Measurements from ENCODE around the gene NUP93.

NUP93 gene

DNA sequence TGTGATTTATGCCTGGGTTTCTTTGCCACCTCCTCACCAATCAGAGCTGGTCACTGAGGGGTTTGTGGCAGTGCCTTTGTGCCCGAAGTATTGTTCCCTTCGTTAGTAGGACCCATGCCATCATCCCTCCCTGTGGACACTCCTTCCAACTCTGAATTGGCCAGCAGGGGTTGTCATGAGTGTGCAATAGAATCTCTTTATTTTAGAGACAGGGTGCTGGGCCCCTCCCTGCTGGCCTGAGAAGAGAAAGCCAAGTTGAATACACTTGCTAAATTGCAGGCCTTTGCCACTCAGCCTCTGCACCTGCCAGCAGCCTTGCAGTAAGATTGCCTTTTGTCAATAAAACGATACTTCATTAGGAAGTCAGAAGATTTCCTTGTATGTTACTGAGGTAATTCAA, 94.4 kb downstream of the NUP93 start:
- peak; percentile 5 for DNase-seq

DNA sequence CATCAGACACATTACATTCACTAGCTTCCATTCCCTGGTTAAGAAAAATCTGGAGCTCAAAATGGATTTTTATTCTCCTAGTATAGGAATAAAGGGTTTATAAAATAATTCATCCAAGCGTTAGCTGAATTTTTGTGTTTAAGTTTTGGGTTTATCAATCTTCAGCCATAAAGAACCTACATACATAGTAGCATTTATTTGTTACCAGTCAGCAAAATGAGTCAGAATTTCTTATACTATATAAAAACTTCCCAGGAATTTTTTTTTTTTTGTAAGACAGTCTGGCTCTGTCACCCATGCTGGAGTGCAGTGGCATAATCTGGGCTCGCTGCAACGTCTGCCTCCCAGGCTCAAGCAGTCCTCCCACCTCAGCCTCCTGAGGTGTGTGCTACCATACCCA, 94.9 kb downstream of the NUP93 start:
- DNase-seq = no peak

DNA sequence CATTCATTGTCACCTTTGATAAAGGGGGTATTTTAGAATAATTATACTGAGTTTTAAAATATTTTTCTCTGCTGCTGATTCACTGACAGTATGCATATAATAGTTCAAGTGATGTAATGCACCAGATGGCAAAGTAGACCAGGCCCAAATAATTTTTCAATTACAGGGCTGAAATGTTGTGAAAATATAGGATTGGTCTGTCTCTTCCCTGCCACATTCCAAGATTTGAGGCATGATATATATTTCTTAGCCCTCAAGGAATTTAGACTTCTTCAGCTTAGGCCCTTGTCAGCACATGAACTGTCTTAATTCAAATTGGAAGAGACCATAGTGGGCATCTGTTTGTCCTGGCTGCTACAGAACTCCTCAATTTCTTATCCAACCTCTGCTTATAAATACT, 95.9 kb downstream of the NUP93 start:
- no peak for DNase-seq

DNA sequence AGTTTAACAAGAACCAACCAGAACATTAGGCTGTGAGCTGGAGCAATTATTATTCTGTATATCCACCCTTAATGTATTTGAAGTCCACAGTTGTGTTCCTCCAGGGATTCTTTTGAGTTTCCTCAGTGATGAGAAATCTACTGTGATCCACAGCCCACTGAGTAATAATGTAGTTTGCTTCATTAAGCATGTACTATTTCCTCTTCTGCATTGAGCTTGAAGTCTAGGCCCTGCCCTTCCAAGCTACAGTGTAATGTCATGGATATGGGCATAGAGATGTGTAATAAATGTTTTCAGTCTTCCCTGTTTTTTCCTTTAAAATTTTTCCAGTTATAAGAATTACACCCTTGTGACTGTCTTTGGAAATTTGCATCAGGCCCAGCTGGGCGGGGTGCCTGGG, 98.7 kb downstream of the NUP93 start:
- DNase-seq = no peak

DNA sequence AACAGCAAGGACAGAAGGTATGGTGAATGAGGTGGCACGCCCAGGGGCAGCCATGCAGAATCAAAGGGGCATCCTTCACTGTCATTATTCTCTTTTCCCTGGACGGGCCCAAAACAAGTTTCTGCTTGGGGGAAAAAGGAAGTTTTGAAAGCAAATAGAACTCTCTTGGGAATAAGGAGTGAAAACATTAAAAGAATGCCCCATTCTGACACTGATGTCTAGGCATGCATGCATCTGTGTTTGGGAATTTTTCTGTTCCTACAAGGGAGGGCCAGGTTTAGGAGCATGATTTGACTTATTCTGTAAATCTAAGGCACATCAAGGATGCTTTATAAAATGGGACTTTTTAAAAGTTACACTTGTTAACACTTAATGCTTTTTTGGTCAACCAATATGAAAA, 100.7 kb downstream of the NUP93 start:
- DNase-seq = no peak

DNA sequence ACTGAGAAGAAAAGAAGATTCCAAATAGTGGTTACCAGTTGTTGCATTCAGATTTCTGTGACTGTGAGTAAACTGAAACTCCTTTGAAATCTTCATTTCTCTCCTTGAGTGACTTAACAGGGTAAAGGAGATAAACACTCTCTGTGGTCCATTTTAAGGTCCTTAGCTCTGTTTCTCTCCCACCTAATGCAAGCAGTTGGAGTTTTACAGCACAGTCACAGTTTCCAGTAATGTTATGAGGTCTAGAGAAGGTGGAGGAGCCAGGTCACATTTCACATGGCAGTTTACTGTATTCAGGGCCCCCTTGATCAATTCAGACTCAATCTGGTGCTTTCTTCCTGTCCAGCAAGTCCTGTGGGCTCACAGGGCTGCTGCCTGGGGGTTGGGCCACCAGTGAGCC, 102.8 kb downstream of the NUP93 start:
- DNase-seq = no peak

DNA sequence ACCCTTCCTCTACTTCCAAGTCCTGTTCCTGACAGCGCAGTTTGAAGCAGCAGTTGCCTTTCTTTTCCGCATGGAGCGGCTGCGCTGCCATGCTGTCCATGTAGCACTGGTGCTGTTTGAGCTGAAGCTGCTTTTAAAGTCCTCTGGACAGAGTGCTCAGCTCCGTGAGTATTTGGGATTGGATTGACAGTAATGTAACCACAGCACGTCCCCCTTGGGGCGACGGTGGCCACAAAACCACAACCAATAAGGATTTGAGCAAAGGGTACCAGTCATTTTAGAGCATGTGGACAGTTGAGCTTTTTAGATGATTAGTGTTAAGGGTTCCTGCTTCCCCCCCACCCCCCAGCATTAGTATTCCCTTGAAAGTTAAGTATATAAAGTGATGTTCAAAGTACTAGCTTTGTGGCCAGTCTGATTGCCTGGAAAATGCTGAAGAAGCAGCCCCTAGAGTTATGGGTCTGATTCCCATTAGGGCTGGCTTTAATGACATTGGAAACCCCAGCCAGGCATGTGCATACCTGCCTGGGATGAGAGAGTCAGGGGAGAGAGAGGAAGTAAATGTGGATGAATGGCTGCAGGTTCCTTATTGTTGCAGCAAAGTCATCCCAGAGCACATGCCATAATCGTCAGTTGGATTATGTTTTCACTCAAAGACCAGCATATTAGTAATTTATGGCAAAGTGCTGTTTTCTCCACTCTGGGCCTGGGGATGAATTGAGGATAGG, 103.5 kb downstream of the NUP93 start:
- no peak for DNase-seq

DNA sequence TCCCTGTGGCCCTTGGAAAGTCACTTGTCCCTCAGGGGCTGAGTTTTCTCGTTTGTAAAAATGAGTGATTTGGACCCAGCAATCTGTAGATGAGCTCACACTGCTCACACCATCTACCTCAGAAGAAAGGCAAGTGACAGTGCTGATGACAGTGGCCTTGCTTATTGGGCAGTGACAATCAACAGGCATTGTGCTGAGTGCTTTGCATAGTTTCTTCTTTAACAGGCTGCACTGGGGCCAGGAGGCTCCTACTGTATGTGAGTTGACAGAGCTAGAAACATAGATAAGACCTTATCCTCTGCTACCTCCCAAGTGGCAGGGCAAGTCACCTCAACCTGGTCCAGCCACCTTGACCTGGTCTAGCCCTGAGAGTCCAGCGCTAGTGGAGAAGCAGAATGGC, 105.4 kb downstream of the NUP93 start:
- no peak for DNase-seq

DNA sequence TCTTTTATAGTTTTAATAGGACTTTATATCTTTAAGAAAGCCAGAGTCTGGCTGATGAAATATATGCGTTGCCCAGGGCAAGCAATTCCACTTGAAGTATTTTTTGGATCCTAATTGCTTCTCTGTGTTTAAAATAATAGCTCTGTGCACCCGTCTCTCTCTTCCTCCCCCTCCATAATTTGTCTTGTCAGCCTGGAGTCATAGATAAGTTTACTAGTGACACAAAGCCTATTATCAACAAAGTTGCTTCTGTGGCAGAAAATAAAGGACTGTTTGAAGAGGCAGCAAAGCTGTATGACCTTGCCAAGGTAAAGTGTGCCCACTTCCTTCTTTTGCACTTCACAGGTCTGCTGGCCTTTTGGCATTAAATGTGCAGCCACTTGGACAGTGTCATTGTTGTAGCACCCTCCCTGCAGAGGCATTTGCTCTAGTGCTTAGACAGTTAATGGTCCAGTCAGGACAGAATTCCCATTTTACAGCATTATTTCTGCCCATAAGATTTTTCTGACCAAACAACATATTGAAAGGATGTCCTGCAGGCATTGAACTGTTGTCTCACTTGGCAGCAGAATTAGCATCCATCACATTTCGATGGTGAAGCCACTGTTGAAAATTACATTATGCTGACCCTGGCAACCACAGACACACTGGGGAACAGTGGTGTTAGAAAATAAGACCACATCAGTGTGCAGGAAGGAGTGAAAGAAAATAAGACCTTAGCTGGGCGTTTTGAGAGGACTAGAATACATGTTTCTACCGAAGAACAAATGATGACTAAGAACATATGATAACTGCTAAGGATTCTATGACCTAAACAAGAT, 106.7 kb downstream of the NUP93 start:
- DNase-seq = no peak

DNA sequence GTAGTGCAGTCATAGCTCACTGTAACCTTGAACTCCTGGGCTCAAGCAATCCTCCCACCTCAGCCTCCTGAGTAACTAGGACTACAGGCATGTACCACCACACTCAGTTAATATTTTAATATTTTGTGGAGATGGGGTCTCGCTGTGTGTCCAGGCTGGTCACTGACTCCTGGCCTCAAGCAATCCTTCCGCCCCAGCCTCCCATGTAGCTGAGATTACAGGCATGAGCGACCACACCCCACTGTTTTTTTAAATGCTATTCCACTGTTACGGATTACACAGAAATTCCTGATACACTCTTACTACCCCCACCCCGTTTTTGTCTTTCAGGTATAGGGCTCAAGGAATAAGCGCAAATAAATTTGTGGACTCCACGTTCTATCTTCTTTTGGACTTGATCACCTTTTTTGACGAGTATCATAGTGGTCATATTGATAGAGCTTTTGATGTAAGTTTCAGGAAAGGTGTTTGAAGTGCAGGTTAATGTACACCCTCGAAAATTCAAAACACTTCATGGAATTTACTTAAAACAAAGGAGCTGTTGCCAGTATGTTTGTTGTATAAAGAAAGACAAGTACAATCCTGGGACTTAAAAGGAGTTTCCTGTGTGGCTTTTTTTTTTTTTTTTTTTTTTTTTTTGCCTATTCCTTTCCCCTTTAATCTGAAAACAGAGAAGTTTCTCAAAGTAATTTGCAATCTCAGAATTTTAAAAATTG, 108.9 kb downstream of the NUP93 start:
- no peak for DNase-seq

DNA sequence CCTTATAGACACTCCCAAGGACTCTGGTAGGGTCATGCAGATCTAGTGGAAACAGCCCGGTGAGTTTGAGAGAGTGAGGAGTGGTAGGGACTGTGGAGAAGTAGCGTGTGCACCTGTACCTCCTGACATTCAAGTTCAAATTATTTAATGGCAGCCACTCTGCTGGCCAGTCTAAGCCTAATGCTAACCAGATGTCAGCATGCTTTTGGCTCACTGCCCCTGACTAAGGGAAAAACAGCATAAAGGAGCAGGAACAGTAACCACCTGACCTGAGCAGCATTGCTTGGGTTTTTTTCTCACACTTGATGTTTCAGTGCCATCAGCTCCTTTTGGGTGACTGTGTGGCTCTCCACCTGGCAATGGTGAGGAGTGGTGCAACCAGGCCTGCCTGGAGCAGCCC, 111.3 kb downstream of the NUP93 start:
- DNase-seq = no peak

DNA sequence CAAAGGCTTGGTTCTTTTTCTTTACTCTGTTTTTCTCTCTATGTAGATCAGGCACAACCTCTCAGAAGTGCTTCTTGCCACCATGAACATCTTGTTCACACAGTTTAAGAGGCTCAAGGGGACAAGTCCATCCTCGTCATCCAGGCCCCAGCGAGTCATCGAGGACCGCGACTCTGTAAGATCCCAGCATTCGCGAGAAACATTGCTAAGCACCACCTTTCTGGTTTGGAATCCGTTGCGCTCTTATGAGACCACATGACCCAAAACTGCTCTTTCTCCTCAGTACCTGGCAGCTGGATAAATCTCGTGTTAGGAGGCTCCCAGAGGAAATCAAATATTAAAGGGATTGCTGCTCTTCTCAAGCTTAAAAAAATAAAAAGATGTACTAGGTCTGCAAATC, 111.7 kb downstream of the NUP93 start:
- DNase-seq = no peak

DNA sequence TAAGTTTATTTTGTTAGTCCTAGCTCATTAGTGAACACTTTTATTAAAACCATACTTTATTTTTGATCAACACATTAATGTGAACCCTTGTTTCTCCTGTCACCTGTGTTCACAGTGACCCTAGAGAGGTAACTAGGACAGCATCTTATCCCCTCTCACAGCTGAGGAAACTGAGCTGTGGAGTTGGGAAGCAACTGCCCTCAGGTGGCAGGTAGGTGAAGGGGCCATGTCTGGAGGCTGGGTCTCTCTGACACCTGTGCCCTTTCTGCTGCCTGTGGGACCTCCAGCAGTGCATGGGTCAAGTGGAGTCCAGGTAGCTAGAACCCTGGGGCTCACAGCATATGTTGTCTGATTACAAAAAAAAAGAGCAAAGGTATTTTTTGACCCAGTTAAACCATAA, 112.2 kb downstream of the NUP93 start:
- no peak for DNase-seq

DNA sequence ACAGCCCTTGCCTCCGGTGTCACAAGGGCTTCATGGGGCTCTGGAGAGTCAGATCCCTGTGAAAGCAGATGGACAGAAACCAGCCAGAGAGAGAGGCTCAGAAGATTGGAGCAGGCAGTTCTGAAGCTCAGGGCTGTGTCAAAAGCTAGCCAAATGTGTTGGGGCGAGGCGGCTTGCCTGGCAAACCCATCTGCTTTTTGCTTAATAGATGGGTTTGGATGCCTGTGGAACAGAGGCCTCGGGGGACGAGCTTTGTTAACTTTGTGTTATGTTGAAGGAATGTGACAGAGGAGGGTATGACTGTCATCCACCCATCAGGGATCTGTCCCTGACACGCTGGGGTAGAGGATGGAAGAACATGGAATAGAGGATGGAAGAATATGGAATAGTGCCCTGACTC, 114.1 kb downstream of the NUP93 start:
- DNase-seq = no peak

DNA sequence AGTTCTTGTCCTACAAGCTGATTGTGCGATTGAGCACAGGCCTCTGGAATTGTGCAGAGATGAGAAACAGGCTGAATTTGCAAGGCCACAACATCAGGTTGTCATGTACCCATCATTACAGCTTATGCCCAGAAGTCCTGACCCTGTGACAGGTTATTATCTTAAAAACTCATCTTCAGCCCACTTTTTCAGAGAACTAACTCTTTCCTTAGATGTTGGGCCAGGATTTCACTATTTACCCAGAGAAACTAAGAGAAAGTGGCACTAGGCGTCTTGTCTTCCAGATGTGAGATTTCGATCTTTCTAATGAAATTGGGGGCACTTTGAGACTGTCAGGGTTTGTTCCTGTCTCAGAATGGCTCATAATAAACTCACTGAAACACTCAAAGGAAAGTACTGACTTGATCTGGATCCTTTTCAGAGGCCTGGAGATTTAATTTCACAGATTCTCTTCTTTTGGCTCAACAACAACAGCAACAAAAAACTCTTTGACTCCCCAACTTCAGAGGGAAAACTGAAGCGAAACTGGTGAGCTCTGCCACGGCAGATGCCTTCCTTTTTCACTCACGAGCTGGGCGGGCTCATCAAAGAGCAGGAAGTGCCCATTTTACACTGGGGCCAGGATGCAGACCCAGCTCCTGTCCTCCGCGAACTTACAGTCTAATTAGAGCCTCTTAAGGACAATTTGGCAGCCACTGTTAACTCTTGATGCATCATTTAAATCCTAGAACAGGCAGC, 117.4 kb downstream of the NUP93 start:
- DNase-seq = no peak

DNA sequence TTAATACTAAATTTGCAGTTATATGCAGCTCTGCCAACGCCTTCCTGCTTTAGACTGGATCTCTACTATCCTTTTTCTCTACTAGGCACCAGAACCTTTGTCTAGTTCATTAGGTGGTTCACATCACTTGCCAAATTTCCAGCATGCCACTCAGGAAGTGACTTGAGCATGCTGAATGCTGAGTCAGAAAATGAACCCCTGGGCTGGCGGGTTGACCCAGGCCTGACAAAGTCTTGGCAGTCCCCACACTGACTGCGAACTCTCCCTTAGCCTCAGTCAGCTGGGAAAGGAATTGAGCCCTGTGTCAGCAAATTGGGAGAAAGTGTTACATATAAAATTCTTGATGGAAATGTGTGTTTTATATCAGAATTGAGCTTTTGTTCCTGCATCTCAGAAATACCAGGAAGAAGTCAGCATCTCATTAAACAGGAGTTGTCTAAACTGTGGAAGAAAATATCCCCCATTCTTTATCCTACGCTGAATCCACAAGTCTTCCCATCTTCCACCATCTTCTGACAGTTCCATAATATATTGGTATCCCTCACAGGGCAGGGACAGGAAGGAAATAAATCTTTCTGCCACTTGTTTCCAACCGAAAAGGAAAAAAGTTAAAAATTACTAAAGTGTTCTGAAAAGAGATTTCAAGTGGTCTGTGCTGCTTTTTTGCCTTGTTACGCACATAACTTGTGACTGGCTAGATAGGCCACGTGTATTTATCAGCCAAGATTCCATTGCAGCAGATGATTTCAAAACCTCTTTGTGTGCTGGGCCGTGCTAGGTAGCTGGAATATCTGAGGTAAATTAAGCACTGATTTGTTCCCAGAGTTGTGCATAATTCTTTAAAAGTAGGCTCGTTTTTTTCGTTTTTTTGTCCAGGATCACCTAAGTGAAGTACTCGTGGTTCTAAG, 118.4 kb downstream of the NUP93 start:
- no peak for DNase-seq

DNA sequence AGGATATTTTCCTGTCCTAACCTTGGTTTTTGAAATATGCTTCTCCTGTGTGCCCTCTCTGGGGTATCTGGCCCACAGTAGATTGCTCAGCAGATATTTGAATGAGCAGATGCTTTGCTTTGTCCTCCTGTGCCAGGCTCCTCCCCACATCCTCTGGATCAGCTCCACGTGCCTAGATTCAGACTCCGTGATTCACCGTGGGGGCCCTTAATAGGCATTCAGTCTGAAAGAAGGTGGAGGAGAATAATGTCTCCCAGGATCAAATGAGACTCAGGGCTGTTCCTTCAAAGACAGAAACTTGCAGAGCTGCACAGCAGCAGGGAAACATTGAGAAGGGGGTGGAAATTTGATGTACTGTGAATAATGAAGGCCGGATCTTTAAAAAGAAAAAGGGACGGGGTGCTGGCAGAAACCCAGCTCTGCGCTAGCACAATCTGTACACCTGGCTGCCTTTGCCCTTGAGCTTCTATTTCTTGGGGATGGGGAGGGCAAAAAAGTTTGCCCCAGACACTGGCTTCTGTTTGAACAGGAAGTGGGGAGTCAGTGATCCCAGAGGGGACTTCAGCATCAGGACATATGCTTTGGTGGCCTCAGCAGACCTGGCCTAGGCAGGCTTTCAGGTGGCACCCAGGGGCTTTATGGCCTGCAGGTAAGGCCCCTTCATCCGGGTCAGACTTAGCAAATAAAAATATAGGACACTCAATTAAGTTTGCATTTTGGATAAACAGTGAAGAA, 119.2 kb downstream of the NUP93 start:
- DNase-seq = no peak

DNA sequence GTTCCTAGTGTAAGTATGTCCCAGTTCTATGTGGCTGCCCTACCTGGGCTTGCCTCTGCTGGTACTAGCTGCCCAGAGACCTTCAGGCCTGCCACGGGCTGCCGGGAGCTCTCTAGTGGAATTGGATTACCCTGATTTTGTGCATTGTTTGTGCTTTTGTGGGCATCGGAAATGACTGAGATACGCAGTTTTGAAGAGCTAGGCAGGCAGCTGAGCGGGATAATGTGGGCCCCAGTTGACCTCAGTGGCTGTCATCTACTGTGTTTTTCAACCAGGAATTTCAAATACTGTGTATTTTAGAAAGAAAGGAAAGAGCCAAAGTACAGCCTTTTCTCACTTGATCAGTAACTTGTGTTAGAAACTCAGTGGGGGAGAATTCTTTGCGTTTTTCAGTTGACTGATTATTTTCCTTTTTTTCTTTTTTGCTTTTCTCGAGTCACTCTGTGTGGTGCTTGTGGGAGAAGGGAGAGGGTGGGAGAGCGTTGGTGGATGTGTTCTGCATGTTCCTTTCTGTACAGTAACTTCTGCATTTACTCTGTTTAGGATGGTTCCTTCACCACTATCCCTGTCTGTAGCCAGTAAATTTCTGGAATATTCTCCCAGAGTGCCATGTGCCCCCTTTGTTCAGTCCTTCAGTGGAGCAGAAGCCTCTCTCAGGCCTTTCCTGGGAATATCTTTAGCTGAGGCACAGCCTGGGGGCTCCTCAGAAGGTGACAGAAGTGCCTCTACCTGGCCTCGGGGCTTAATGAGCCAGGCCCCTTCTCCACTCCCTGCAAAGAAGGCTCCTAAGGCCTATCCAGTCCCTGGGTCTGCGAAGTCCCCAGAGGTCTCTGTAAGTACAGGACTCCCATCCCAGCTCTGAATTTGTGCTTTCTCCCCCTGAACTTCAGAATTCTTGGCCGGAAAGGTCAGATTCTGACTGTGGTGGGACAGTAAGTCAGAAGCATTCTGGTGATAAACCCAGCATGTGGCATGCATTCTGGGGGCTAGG, 120.1 kb downstream of the NUP93 start:
- no peak for DNase-seq

DNA sequence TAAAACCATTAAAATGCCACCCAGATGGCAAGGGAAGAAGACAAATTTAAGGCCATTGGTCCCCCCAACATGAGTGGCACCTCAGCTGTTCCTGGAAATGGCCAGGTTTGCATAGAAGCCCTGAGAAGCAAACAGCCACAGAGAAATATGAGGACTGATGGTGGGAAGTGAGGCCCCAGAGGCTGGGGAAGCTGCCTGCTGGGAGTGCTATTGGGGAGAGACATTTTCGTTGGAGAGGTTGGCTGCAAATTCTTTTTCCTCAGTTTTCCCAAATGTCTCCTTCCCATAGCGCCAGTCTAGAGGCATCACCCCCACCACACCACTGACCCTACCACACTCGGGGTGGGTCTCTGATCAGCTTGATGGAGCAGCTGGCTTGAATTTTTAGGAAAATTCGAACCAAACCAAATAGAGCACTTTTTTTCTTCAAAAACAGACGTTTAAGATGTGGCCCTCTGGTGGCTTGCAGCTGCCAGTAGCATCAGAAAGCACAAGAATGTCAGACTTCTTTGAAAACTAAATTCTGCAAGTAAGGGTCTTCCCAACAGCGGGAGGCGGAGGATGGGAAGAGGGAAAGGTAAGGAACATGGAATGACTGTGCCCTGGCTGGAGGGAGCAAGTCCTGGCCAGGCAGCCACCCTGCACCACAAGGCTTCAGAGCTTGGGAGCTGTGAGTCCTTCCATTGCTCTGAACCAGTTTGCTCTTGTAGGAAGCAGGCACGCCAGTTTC, 121.9 kb downstream of the NUP93 start:
- DNase-seq = no peak

DNA sequence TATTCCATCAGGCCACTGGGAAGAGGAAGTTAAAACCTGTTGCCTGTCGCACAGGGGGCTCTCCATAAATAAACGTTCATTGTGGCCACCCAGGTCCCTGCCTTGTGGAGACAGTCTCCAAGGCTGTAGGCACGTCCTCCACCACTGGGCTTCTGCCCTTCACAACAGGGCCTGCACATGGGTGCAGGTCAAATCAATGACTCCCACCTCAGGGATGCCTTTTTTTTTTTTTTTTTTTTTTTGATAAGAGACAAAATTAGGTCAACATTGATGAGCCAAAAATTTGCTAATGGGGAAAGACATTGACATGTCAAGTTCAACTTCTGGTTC, 122.4 kb downstream of the NUP93 start:
- no peak for DNase-seq
